ENCODE results near the gene SLC29A3. TPM values are rescaled to one million over a fixed set of nuclear protein-coding genes. Genes with fewer than 3 reads are reported as not detected.
A peak's percentile ranks its signal among the peaks of the same experiment; 100 is the strongest.

SLC29A3 gene
- total RNA-seq, 1 experiment from 2014 or later, result 35.7 TPM

- Histone ChIP-seq H4K20me1 (ENCODE audit: insufficient read depth) (no peaks in the 10 kb centered on the region), H3K36me3 (ENCODE audit: low read depth) (no peaks in the 10 kb centered on the region), H2AFZ (no peak overlapping the region), H3K9me3 (ENCODE audit: insufficient read depth, low read depth) (no peaks in the 10 kb centered on the region), H3K4me1 (replicated peaks; ENCODE audit: insufficient read depth) (peaks cover 42% of the 10 kb centered on the region), H3K27me3 (ENCODE audit: insufficient read depth, low read depth) (no peaks in the 10 kb centered on the region), H3K4me3 (no peak overlapping the region), H3K4me2 (no peak overlapping the region), H3F3A (ENCODE audit: insufficient read depth, low read depth) (peaks cover 38% of the 10 kb centered on the region), H3K27ac (peak overlapping the region; percentile 78), H3K79me2 (ENCODE audit: low read depth) (no peaks in the 10 kb centered on the region), H3K9me2 (ENCODE audit: insufficient read depth) (no peaks in the 10 kb centered on the region)
- CTCF ChIA-PET, result interaction anchor here (0.6 to 1.3 kb wide), 2 partner anchors 26 to 531 kb away, joined by 3 to 4 read pairs; no protein-coding TSS in a partner anchor
- BruUV-seq (replicated peaks), result no TSS peak
- no peak for DNase-seq
- POLR2A ChIA-PET (ENCODE audit: unreplicated experiment), result interaction anchor here (0.7 kb wide), 1 partner anchor 52 kb away, joined by 4 read pairs; no protein-coding TSS in a partner anchor
- intact Hi-C loops (cut with micrococcal nuclease; ENCODE audit: unreplicated experiment), result loop anchor here (2.0 kb wide), 1 partner anchor 17 kb away; no protein-coding TSS in a partner anchor
- TF ChIP-seq EZH2 (IDR thresholded peaks at IDR 0.05; ENCODE audit: low read depth) (no peak), CTCF (conservative IDR thresholded peaks at IDR 0.05) (no peak)
These were observed 46.3 kb downstream of the SLC29A3 start for GRCh38 chr10:71365366-71365765.

DNA sequence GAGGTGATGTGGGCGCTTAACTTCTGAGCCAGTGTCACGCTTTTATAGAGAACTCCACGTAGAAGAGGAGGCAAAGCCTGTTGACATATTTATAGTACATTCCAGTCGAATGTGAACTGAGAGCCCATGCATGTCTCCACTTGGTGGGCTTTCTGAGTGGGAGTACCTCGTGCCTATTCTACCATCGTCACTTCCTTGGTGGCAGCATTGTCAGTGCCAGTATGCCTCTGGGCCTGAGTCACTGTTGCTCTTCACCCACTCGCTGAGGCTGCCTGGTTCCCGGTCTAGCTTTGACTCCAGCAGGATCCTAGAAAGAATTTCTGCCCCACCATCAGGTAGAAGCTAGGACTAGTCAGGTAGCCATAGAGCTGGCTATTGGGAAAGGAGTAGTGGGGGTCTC lies 47.6 kb downstream of the SLC29A3 start:
- no peak overlapping the region for H2AFZ ChIP-seq
- no TSS peak for BruUV-seq (replicated peaks)
- POLR2A ChIA-PET (ENCODE audit: unreplicated experiment), result no interaction called here
- no peaks in the 10 kb centered on the region for H3K36me3 ChIP-seq (ENCODE audit: low read depth)
- no peak for DNase-seq
- TF ChIP-seq CTCF (conservative IDR thresholded peaks at IDR 0.05), result no peak
- peaks cover 37% of the 10 kb centered on the region for H3F3A ChIP-seq (ENCODE audit: insufficient read depth, low read depth)
- CTCF ChIA-PET, result interaction anchor here (1.1 kb wide), 1 partner anchor 331 kb away, joined by 3 read pairs; no protein-coding TSS in a partner anchor
- no peaks in the 10 kb centered on the region for H3K27me3 ChIP-seq (ENCODE audit: insufficient read depth, low read depth)
- peak overlapping the region; percentile 11 for H3K4me2 ChIP-seq
- H3K9me3 ChIP-seq (ENCODE audit: insufficient read depth, low read depth), result no peaks in the 10 kb centered on the region
- peaks cover 44% of the 10 kb centered on the region for H3K4me1 ChIP-seq (replicated peaks; ENCODE audit: insufficient read depth)
- H3K4me3 ChIP-seq, result no peak overlapping the region
- no peaks in the 10 kb centered on the region for H3K79me2 ChIP-seq (ENCODE audit: low read depth)
- intact Hi-C loops (cut with micrococcal nuclease; ENCODE audit: unreplicated experiment), result no loop called here
- no peaks in the 10 kb centered on the region for H3K9me2 ChIP-seq (ENCODE audit: insufficient read depth)
- H3K27ac ChIP-seq, result peak overlapping the region; percentile 7; the same call in 1 of the 2 replicates
- H4K20me1 ChIP-seq (ENCODE audit: insufficient read depth), result no peaks in the 10 kb centered on the region

GRCh38 chr10:71367271-71367670 lies 48.2 kb downstream of the SLC29A3 start:
- Histone ChIP-seq H3K79me2 (ENCODE audit: low read depth) (no peaks in the 10 kb centered on the region), H3K4me1 (replicated peaks; ENCODE audit: insufficient read depth) (peaks cover 47% of the 10 kb centered on the region), H3K4me2 (peak overlapping the region; percentile 11), H4K20me1 (ENCODE audit: insufficient read depth) (no peaks in the 10 kb centered on the region), H2AFZ (no peak overlapping the region), H3K9me2 (ENCODE audit: insufficient read depth) (no peaks in the 10 kb centered on the region), H3K27ac (peak overlapping the region; percentile 7; the same call in 1 of the 2 replicates), H3K36me3 (ENCODE audit: low read depth) (no peaks in the 10 kb centered on the region), H3K4me3 (no peak overlapping the region), H3K9me3 (ENCODE audit: insufficient read depth, low read depth) (no peaks in the 10 kb centered on the region), H3K27me3 (ENCODE audit: insufficient read depth, low read depth) (no peaks in the 10 kb centered on the region), H3F3A (ENCODE audit: insufficient read depth, low read depth) (peaks cover 37% of the 10 kb centered on the region)
- intact Hi-C loops (cut with micrococcal nuclease; ENCODE audit: unreplicated experiment), result no loop called here
- BruUV-seq (replicated peaks), result no TSS peak
- ChIA-PET POLR2A (ENCODE audit: unreplicated experiment) (interaction anchor here (0.5 kb wide), 1 partner anchor 9 kb away, joined by 3 read pairs; no protein-coding TSS in a partner anchor), CTCF (interaction anchor here (1.1 kb wide), 1 partner anchor 331 kb away, joined by 3 read pairs; no protein-coding TSS in a partner anchor)
- peak in 1 of 2 experiments; percentile 61 for DNase-seq
- no peak for TF ChIP-seq EZH2 (IDR thresholded peaks at IDR 0.05; ENCODE audit: low read depth)
- TF ChIP-seq CTCF (conservative IDR thresholded peaks at IDR 0.05), result no peak
